Measurements from ENCODE around the gene DTX1.

DTX1 gene

DNA sequence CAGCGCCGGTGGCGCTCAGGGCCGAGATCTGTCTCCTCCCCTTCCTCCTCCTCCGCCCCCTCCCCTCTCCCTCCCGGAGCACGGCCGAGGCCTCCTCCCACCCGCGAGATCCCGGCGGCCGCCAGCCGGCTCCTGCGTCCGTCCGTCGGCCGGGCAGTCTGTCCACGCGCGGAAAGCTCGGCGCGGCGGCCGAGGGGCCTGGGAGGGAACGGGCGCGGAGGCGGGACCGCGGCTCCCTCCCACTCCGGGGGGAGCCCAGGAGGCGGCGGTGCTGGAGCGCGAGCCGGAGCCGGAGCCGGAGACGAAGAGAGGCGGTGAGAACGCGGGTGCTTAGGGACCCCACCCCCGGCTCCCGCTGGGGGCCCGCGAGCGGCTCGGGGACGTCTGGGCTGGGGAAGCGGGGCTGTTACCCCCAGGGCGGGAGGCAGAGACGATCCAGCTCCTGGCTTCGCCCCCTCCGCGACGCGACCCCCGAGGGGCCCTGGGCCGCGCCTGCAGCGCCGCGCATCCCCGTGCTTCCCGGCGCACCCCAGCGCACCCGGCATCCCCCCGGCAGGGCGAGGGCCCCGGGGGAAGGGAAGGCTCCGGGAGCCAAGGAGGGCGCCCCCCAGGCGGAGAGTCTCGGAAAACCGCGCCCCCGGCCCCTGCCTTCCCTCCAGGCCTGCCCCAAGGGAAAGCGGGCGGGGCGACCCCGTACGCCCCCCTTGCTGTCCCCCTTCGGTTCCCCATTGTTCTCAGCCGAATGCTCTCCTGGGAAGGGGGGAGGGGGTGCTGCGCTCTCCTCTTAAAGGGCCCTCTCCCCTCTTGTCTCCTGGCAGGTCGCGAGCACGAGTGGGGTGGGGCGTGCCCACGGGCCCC is at the start of gene DTX1:
TSS of gene DTX1 (plus strand) at position 100 of the 858 bp plus-strand sequence. CDS start 1,463 bp downstream, outside the sequence.
- no peak for TF ChIP-seq CTCF (IDR thresholded peaks at IDR 0.05)
- peak within 1 kb of the TSS in 1 of 2 donors; percentile 42 for H3K27ac ChIP-seq
- no peak for DNase-seq (ENCODE audit: low spot score)
- peak within 1 kb of the TSS; percentile 72 for H3K4me3 ChIP-seq

DNA sequence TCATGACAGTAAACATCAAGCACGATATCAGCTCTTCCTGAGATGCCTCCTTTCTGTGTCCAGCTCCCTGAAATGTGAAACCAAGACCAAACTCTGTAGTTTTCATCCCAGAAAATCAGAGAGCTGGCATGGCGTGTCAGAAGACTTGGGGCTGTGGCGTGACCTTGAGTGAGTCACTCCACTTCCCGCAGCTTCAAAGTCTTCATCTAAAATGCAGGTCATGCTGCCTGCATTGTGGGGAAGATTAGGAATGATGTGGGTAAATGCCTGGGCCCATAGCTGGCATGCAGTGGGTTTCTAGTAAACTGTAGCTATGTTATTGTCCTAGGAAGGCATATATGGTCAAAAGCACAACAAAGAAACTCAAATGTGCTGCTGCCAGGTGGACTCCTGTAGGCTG is 49.4 kb upstream of the DTX1 start:
- no peak overlapping the region for H3K27ac ChIP-seq
- DNase-seq (ENCODE audit: low spot score), result no peak
- no peak for TF ChIP-seq CTCF (IDR thresholded peaks at IDR 0.05)
- H3K4me3 ChIP-seq, result no peak overlapping the region

DNA sequence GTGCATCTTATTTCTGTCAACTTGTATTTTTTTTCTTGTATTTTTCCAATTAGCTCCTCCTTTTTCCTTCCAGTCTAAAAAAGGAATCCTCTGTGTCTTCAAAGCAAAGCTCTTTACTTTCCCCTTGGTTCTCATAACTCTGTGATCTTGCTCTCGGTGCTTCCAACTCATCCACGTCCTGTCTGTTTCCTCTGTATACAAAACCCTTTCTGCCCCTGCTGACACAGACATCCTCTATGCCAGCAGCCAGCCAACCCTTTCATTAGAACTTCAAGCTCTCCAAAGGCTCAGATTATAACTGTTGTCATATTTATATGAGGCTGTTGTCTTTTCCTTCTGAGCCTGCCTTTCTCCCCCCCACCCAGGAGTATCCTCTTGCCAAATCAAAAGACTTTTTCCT is 45.8 kb upstream of the DTX1 start:
- DNase-seq (ENCODE audit: low spot score), result no peak
- TF ChIP-seq CTCF (IDR thresholded peaks at IDR 0.05), result no peak
- H3K27ac ChIP-seq, result no peak overlapping the region
- H3K4me3 ChIP-seq, result no peak overlapping the region

DNA sequence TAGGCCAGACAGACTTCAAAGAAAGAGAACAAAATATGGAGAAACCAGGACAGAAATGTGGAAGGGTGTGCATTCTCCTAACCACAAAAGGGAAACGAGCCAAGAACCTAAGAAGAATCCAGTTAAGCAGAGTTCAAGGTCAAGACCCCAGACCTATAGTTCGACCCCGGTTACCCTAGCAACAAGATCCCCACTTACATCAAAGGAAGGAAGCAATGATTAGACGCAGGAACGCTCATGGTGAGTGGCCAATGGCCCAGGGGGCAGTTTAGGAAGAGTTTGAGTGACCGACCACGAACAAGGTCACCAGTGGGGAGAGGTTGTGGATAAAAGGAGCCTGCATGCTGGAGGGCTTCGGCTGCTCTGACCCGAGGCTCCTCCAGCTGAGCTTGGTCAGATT is 42.0 kb upstream of the DTX1 start:
- no peak for TF ChIP-seq CTCF (IDR thresholded peaks at IDR 0.05)
- H3K4me3 ChIP-seq, result no peak overlapping the region
- no peak for DNase-seq (ENCODE audit: low spot score)
- H3K27ac ChIP-seq, result no peak overlapping the region

DNA sequence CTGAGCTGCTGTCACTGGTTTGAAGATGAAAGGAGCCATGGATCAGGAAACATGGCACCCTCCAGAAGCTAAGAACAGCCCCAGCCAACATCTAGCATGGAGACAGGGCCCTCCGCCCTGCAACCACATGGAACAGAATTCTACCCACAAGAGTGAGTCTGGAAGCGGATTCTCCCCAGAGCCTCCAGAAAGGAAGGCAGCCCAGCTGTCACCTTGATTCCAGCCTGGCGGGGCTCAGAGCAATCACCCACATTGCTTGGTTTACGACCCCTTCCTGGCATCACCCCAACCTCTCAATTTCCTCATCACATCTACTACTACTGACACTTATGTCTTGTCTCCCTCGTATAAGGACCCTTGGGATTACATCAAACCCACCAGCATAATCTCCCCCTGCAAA is 39.7 kb upstream of the DTX1 start:
- H3K27ac ChIP-seq, result no peak overlapping the region
- DNase-seq (ENCODE audit: low spot score), result no peak
- no peak for TF ChIP-seq CTCF (IDR thresholded peaks at IDR 0.05)
- H3K4me3 ChIP-seq, result no peak overlapping the region

DNA sequence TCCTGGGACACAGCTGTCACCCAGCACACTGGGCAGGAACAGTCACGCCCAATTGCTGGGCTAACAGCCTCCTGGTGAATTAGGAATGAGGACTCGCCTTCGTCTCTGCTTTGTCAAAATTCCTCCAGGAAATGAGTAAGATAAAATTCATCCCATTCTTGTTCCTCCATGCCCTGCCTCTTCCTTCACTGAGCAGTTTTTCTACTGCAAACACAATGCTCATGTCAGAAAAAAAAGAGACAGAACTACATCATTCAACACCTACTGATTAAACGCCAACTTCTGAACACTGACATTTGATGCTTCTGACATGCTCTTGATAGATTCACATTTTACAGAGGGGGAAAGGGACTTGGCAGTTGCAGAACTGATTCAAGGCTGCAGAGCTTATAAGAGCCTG is 37.5 kb upstream of the DTX1 start:
- no peak for DNase-seq (ENCODE audit: low spot score)
- Histone ChIP-seq H3K27ac (no peak overlapping the region), H3K4me3 (no peak overlapping the region)
- no peak for TF ChIP-seq CTCF (IDR thresholded peaks at IDR 0.05)

DNA sequence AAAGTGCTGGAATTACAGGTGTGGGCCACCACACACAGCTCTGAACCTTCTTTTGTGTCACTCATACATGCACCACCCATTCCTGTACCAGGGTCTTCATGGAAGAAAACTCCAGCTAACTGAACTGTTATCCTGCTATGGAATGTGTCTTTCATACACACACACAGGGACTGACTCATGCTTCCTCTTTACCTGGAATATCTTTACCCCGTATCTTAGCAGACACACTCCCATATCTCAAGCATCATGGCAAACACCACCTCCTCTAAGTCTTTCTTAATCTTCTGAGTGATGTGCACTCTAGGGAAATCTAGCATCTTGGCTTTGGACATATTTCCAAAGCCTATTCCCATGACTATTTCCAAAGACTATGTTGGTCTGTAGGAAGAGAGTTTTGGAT is 35.0 kb upstream of the DTX1 start:
- DNase-seq (ENCODE audit: low spot score), result no peak
- no peak for TF ChIP-seq CTCF (IDR thresholded peaks at IDR 0.05)
- Histone ChIP-seq H3K27ac (no peak overlapping the region), H3K4me3 (no peak overlapping the region)

Measured in coronary artery (tissue), 2 donors.